ENCODE measurements around the gene CCDC182.

CCDC182 gene

DNA sequence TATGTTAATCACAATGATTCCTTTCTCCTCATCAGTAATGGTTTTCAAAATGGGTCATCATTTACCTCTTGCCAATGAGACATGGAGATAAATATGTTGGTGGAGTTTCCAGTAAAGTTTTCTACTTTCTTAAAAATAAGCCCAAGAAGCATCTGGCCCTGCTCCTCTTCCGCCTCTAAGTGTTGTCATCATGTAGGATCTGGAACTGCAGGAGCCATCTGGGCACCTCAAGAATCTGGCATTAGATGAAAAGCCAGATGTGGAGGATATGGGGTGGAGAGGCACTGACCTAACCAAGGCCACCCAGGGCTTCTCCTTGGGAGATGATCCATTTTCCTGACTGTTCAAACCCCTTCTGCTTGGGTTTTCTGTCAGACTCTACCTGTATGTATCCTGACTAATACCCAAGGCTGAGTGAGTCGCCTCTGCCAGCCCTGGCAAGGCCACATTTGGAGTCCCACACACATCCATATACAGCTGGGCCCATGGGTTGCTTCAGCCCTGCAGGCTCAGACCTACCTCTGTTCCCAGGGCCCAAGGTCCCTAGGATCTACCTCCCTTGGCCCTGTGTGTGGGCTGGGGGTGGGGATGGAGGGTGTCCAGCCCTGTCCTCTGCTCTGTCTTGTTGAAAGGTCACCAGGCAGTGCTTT is 24.6 kb downstream of the CCDC182 start:
- H3K27ac ChIP-seq, result no peak overlapping the region
- TF ChIP-seq, protein P1, sequence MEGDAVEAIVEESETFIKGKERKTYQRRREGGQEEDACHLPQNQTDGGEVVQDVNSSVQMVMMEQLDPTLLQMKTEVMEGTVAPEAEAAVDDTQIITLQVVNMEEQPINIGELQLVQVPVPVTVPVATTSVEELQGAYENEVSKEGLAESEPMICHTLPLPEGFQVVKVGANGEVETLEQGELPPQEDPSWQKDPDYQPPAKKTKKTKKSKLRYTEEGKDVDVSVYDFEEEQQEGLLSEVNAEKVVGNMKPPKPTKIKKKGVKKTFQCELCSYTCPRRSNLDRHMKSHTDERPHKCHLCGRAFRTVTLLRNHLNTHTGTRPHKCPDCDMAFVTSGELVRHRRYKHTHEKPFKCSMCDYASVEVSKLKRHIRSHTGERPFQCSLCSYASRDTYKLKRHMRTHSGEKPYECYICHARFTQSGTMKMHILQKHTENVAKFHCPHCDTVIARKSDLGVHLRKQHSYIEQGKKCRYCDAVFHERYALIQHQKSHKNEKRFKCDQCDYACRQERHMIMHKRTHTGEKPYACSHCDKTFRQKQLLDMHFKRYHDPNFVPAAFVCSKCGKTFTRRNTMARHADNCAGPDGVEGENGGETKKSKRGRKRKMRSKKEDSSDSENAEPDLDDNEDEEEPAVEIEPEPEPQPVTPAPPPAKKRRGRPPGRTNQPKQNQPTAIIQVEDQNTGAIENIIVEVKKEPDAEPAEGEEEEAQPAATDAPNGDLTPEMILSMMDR (conservative IDR thresholded peaks at IDR 0.05), result no peak

DNA sequence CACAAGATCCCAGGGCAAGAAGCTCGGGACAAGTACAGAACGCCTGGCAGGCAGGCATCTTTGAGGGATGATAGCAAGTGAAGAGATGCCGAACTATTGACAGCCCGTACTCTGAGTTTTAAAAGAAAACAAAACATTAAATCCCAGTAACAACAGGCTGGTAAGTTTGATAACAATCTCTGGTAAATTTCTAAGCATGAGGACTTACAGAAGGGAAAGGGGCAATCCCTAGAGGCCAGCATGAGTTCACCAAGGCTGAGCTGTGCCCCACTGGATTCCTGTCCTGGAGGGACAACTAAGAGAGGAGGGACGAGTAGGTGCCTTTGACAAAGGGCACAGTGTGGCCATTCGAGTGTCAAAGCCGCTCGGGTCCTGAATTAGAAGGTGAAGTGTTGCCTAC is 26.2 kb downstream of the CCDC182 start:
- TF ChIP-seq, protein P1 (conservative IDR thresholded peaks at IDR 0.05), result no peak
- H3K27ac ChIP-seq, result no peak overlapping the region

DNA sequence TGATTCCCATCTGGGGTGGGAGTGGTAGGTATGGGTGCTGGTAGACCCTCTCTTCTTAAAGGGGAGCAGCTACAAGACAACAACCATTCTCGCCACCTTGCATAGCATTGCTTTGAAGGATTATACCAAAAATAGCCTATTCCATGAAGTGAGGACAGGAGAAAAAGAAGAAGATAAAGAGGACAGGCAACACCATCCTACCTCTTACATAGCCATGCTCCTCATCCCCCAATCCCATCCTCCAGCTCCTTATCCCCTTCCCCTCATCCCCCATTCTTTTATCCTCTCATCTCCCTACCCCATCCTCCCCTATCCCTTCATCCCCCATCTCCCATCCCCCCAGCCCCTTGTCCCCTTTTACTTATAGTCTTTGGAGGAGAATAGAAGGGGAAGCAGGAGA is 29.1 kb downstream of the CCDC182 start:
- TF ChIP-seq, protein P1 (conservative IDR thresholded peaks at IDR 0.05), result no peak
- no peak overlapping the region for H3K27ac ChIP-seq

DNA sequence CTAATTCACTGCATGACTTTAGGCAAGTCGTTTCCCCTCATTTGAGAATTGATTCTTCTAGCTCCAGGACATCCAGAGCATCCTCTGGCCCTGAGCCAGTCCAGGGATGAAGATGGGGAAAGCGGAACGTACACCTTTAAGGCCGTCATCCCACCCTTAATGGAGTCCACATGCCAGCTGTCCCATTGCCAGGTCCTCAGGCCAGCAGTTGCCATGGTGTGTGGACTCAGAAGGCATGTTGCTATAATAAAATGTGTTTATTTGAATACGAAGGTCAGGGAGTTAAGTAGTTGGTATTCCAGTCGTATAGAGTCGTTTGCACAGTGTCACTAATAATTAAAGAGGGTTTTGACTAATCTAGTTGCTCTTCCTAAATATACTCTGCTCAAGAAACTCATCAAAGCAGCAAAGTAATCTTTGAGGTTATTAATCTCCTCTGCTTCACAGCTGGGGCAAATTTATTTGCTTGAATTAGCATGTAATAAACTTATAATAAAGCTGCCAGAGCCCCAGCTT is 30.4 kb downstream of the CCDC182 start:
- peak overlapping the region; percentile 48 for H3K27ac ChIP-seq
- TF ChIP-seq, protein P1 (conservative IDR thresholded peaks at IDR 0.05), result no peak

DNA sequence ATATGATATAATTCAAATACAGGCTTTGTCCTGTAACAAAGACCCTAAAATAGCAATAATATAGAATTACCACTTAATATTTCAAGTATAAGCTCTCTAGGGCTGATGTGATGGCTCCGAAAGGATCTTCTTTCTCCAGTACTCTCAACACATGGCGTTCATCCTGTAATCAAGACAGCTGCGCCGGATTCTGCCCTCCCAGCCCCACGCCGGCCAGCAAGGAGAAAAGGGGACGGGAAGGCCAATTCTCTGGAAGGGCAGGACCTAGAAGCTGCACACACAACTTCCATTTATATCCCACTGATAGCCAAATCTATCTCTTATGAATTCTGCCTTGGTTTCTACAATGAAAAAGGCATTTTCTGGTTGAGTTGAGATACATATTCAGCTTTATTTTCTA is 32.0 kb downstream of the CCDC182 start:
- TF ChIP-seq, protein P1 (conservative IDR thresholded peaks at IDR 0.05), result no peak
- no peak overlapping the region for H3K27ac ChIP-seq

DNA sequence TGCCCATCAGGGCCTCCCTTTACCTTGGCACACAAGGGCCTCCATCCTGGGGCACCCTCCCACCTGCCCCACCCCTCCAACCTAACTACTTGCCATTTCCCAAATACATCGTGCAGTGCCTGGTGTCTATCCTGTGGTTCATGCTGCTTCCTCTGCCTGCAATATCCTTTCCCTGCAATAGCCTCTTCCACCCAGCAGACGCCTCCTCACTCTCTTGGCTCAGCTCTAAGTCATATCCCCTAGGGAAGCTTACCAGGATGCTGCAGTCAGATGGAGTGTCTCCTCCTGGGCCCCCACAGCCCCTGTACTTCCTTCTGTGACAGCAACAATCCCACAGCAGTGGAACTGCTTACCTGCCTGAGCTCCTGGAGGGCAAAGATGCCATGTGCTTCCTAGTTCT is 36.7 kb downstream of the CCDC182 start:
- H3K27ac ChIP-seq, result no peak overlapping the region
- TF ChIP-seq, protein P1 (conservative IDR thresholded peaks at IDR 0.05), result no peak

DNA sequence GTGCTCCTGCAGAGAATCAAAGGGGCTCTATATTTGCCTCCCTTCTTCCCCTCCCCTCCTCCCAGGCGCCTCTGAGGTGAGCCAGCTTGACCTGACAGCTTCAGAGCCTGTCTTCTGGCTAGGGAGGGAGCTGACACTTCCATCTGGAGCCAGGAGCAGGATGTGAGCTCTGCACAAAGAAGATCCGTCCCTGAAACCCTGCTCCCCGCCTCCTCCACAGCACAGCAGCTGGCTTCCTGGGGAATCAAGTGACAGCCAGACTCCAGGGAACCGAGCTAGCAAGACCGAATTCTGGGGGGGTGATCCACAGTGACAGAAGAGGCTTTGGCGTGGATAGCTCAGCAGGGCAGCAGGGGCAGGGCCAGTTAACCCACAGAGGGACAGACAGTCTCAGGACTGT is 37.2 kb downstream of the CCDC182 start:
- TF ChIP-seq, protein P1 (conservative IDR thresholded peaks at IDR 0.05), result no peak
- no peak overlapping the region for H3K27ac ChIP-seq

Measured in VCaP (cell line).